Cerebellar nuclear complex (tissue), 1 donor: Measurements from ENCODE around the gene ZKSCAN8.

Source experiments
- DNase-seq, 2 experiments: peaks; one replicate each; lab custom pipeline; 2025; lab: John Stamatoyannopoulos, UW

Gene ZKSCAN8

DNA sequence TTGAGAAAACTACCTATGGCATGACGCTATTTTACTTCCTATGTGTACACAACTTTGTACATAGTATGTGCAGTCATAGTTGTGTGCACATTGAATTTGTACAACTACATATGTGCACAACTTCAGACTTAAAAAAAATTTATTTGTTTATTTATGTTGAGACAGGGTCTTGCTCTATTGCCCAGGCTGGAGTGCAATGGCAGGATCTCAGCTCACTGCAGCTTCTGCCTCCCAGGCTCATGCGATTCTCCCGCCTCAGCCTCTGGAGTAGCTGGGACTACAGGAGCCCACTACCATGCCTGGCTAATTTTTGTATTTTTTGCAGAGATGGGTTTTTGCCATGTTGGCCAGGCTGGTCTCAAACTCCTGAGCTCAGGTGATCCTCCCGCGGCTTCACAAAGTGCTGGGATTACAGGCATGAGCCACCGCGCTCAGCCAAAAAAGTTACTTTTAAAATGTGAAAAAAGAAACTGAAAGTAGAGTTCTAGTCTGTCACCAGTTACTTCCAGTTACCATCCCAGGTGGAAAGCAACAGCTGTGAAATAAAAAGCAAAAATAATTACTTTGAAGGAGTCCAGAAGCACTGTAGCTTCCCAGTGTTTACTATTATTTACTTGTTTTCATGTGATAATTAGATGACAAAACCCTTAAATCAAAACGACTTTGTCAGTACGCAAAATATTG, 1.7 kb upstream of the ZKSCAN8 start:
- DNase-seq = no peak

DNA sequence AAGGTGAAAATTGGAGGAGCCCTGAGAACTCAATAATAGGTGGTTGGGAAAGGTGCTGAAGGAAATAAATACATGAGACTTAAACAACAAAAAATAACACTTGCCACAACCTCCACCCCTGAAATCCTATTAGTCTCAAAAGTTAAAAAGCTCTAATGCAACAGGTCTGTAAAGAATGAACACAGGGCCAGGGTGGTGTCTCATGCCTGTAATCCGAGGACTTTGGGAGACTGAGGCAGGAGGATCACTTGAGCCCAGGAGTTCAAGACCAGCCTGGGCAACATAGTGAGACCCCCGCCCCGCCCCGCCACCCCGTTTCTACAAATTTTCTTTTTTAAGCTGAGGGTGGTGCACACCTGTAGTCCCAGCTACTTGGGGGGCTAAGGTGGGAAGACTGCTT, 1.1 kb upstream of the ZKSCAN8 start:
- no peak for DNase-seq

DNA sequence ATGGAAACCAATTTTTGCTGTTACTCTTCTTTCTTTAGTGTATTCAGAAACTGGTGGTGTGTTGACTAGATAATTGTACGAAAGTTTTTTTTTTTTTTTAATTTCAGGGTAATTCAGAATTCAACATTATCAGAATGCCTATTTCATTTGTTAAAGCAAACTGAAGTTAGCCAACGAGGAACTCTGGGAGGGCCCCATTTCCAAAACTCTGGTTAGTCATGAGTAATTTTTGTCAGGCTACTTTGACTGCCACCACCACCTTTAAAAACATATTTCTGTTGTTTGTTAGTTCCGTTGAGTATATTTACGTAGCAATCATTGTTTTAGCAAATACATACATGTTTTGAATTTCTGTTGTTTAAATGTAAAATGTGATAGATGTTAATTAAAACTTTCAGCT, 763 bp downstream of the ZKSCAN8 start:
- DNase-seq = no peak

DNA sequence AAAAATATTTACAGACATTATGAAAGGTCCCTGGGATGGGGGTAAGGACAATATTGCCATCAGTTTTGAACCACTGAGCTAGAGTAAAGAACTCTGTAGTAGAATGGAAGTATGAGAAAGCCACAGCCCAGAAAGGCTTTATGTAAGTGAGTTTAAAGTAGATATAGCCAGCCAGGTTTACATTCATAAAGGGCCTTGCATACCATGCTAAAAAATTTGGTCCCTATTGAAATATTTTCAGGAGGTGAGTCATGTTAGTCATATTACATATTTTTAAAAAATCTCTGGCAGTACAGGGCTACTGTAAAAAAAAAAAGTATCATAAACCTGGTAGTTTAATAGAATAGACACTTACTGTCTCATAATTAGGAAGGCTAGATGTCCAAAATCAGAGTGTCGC, 3.5 kb downstream of the ZKSCAN8 start:
- DNase-seq = no peak

DNA sequence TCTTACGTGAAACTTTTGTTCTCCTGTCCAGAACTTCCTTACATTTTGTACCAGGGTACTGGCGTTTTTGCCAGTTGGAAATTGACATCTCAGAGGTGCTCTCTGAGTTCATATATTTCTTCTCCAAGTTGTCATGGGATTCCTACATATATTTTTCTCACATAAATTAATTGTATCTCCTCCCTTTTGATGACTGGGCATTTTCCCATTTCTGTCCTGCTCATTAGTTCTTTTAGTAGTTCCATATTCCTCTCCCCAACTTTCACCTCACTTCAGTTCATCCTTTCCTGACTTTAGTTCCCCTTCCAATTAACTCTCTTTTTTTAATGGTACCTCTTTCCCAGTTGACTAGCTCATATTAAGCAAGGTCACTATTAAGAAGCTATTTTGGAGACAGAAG, 10.8 kb downstream of the ZKSCAN8 start:
- DNase-seq = no peak

DNA sequence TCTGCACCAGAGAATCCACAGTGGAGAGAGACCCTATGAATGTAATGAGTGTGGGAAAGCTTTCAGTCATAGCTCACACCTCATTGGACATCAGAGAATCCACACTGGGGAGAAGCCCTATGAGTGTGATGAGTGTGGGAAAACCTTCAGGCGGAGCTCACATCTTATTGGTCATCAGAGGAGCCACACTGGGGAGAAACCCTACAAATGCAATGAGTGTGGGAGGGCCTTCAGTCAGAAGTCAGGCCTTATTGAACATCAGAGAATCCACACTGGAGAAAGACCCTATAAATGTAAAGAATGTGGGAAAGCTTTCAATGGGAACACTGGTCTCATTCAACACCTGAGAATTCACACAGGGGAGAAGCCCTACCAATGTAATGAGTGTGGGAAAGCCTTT, 11.9 kb downstream of the ZKSCAN8 start:
- no peak for DNase-seq

DNA sequence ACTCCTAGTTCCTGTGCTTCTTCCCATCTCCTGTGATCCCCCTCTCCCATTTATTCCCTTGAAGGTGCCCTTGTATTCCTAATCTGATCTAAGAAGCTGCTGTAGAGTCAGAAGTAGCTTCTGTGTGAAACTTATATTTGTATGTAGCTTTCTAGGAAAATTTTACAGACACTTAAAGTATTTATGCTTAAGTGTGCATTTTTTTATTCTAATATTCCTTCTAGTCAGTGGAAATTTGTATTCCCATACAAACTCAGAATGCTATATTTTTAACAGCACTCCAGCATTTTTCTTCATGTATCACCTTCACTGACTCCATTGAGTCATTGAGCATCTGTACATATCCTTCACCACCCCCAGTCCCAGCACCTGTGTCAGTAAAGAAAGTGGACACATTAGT, 12.7 kb downstream of the ZKSCAN8 start:
- DNase-seq = no peak

DNA sequence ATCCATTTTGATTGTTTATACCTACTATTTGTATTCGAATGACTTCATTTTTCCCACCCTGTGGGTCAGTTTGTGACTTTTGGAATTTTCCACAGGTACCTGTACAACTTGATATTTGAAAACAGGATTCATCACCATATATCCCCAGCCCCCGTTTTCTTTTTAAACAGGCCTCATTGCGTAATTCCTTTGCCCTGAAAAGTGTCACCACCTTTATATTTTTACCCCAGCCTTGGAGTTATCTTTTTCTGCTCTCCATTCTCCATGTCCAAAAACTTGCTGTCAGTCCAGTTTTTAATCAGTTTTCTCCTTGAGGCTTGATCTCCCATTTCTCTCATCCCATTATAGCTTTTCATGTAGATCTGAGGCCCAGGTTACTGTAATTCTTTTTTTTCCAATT, 16.6 kb downstream of the ZKSCAN8 start:
- no peak for DNase-seq

DNA sequence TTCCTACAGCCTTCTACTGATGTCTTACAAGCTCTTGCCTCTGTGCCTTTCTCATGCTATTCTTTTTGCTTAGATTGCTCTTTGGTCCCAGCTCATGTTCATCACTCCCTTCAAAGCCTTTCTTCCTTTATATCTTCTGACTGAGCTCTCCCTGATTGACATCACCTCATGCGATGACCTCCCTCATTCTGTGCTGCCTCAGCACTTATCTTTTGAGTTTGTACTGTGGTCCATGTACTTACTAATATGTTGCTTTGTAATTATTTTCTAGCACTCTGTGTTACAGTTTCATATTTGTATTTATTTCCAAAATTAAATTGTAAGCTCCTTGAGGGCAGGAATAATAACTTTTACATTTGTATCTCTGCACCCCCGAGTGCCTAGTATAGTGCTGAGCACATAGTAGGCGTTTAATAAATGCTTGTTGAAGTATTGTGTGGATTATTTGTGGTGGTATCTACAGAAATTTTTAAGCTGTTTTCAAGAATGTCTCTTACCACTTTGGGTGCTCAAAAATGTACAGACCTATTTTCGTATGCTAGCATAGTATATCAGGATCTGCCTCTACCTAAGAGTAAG, 17.4 kb downstream of the ZKSCAN8 start:
- DNase-seq = no peak

DNA sequence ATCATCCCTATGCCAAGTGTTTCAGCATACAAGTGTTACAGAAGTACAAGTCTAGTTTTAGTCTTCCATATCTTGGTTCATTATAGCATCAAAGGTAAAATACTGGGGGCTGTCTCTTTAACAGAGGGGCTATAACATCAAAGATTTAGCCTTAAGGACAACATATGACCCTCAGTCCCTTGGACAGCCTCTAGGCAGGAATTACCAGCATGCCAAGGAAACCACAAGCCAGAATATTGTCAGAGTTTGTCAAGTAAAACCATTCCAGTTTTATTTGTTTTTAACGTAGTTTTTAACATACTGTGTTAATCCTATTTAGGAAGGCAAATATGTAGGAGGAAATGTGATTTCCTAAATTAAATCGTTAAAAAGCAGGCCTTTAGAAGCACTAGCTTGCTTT, 18.6 kb downstream of the ZKSCAN8 start:
- DNase-seq = no peak

DNA sequence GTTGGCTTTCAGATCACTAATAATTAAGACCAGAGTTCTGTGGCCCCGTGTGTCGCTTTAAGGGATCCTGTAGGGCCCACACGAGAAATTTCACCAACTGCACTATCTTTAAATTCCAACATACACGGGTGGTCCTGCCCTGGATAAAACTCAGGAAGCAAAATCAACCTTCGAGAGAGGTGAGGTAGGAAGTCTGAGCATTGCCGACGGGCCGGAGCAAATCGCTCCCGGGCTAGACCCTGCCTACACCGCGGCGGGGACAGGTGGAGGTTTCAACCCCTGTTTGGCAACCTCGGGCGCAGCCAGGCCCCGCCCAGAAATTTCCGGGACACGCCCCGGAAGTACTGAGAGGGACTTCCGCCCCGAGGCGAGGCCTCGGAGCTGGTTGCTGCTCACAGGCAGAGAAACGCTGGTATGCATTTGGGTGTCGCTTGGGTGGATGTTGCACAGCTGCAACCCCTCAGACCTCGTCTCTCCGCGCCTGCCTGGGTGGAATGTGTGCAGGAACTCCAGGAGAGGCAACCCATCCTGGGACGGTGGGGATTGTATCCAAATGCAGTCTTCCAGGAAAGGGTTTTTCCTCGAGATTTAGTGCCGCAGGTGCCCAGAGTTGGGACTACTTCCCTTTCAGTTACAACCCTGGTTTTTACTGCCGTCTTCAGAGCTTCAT, 19.9 kb downstream of the ZKSCAN8 start:
- peak in 1 of 2 experiments; percentile 46 for DNase-seq

DNA sequence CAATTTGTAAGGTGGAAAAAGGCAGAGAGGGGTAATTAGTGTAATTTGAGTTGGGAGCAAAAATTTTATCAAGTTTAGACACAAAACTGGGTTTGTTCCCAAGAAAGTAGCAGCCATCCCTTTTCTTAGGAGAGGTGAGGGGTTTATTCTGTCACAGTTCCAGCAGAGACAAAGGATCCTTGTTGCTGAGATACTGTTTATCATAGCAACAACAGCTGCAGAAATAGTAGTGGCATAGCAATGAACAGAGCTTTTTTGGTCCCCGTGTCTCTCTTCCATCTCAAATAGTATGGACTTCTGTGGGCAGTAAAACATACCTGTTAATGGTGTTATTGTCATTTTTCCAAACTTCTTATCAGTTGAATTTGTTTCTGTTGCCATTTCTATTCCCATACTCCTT, 23.9 kb downstream of the ZKSCAN8 start:
- DNase-seq = no peak

DNA sequence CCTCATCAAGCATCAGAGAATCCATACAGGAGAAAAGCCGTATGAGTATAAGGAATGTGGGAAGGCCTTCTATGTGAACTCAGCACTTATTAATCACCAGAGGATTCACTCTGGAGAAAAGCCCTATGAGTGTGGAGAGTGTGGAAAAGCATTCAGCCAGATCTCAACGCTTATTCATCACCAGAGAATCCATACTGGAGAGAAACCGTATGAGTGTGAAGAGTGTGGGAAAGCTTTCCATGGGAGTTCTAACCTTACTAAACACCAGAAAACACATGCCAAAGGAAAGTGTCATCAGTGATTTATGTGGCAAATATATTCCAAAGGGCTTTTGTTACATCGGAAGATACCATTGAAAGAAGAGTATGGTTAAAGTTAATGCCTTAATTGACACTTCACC, 25.4 kb downstream of the ZKSCAN8 start:
- DNase-seq = no peak

DNA sequence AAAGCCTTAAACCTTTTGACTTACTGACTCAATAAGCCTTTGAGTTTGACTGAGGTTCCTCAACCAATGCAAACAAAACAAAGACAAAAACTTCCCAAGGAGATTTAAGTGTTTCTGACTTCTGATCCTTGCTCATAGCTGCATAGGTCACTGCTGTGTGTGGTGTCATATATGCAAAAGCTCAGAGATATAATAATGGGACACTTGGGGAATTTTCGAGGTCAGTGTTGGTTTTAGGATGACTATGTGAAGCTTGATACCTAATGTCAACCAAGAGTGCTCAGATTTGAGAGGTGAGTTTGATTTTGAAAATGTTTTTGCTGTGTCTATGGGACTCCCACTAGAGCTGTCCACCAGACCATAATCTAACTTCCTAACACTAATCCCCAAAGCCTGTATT, 26.2 kb downstream of the ZKSCAN8 start:
- no peak for DNase-seq

DNA sequence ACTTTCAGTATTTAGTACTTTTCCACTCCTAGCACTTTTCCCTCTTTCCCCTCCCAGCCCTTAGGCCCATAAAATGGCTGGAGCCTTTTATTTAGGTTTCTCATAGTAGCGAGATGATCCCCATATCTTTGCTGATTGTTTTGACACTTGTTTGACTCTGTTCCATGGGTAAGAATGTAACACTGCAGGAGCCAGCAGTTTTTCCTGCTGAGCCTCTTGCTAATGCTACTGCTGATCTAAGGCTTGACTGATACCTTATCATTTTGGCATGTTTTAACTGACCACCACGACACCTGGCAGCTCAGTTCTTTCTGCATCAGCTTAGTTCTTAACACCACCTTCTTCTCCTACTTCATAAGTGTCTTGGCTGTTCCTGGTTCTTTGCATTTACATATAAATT, 29.6 kb downstream of the ZKSCAN8 start:
- DNase-seq = no peak

DNA sequence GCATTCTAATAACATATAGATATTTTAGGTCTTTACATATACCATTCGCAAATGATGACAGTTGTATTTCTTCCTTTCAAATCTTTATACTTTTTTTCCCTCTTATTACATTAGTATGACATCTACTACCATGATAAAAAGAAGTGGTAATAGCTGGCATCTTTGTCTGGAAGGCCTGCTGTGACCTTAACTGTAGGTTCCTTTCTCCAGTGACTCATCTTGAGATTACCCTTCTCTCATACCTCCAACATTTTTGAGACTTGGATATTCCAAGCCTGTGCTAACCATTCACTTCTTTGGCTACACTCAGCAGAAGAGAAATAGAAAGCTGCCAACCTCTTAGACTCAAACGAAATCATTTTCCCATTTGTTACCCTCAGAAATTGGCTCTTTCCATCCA, 30.3 kb downstream of the ZKSCAN8 start:
- no peak for DNase-seq

DNA sequence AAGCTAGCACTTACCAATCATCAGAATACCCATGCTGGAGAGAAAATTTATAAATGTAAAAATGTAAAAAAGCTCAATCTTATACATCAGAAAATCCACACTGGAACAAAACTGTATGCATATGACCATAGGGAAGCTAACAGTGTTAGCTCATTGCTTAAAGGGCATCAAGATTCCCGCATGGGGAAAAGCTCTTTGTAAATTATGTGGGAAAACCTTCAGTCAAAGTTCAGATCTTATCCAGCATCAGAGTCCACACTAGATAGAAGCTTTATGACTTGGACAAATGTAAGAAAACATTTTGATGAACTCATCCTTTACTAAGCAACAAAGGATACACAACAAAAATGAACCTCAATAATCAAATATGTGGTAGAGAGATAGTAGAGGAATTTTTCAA, 34.7 kb downstream of the ZKSCAN8 start:
- no peak for DNase-seq

DNA sequence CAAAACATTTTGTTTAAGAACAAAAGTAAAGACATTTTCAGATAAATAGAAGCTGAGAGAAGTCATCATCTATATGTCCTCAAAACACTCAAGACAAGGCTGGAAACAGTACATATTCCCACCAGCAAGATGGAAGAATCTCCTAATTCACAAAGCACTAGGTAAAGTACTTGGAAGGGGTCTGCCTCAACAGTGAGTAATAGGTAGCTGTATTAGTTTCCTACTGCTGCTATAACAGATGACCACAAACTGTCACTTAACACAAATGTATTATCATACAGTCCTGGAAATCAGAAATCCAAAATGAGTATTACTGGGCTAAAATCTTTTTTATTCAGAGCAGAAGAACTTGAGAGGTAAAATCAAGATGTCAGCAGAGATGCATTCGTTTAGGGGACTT, 40.6 kb downstream of the ZKSCAN8 start:
- DNase-seq = no peak

DNA sequence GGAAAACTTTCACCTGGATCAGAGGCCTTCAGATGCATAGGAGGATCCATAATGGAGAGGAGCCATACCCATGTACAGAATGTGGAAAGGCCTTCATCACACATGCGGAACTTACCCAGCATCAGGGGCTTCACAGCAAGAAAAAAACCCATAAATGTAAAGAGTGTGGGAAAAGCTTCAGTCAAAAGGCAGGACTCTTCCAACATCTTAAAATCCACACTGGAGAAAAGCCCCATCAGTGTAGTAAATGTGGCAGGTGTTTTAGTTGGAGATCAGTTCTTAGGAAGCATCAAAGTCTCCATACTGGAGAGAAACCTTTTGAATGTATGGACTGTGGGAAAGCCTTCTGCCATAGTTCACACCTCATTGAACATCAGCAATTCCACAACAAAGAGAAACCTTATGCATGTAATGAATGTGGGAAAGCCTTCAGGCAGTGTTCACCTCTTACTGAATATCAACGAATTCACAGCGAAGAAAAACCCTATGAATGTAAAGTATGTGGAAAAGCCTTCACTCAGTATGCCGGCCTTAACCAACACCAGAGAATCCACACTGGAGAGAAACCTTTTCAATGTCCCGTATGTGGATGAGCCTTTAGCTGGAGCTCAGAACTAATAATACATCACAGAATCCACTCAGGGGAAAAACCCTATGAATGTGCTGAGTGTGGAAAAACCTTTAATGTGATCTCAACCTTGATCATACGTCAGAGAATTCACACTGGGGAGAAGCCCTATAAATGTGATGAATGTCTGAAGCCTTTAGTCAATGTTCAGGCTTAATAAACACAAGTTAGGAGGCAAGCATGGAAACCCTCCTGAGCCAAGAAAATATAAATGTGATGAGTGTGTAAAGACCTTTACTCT, 46.7 kb downstream of the ZKSCAN8 start:
- no peak for DNase-seq

DNA sequence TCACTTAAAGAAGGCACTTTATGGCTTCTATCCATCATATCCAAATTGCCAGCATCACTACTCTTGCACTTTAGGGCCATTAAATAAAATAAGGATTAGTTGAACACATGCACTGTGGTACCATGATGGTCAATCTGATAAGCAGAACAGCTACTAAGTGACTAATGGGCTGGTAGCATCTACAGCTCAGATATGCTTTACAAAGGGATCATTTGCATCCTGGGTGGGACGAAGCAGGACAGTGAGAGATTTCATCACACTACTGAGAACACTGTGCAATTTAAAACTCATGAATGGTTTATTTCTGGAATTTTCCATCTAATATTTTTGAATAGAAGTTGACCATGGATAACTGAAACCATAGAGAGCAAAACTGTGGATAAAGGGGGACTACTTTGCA, 58.3 kb downstream of the ZKSCAN8 start:
- DNase-seq = no peak

DNA sequence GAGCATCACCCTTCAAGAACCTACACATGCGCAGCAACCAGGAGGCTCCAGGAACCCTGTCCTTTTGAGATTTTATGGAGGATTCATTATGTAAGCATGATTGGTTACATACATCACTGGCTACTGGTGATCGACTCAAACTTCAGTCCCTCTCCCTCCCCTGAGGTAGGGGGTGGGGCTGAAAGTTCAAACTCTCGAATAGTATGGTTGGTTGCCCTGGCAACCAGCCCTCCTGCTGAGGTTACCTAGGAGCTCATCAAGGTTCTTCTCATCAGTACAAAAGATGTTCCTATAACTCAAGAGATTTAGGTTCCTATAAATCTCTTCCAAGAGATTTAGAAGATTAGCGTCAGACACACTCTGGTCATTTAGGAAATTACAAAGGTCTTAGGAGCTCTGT, 61.5 kb downstream of the ZKSCAN8 start:
- DNase-seq = no peak

DNA sequence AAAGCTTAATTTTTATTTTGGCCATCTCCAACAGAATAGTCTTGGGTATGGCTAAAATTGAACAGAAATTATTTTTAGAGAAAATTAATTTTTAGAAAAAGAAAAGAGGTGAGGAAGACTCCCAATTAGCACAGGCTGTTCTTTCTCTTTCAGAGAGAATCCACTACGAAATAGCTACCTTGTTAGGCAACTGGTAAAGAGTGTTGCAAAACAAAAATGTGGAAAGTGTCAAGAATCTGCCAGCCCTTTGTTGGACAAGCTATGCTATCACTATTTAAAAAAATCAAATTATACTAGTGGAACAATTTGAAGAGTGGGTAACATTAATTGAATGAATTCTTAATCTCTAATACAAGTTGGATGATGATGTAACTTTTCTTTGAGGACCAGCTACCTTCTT, 64.2 kb downstream of the ZKSCAN8 start:
- DNase-seq = no peak

DNA sequence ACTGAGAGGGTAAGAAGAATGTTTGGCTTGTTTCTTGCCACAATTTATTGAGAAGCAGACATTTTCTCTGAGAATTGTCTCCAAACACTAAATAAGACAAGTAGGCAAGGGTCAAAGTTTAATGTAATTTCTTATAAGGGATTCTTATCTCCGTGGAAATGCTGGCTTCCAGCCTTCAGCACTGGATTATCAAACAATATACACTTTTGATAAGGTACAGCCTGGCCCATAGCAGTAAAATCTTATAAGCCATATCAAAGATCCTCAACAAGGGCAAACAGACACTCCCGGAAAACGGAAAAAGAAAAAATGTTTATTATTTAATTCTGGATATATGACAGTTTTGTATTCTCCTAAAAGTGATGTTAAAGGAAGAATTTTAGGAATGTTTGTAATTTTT, 64.8 kb downstream of the ZKSCAN8 start:
- DNase-seq = no peak
